Hypothalamus (tissue), 51 donors: ENCODE data around the gene ADORA2B.

Experiments used
- DNase-seq, 51 donors: peaks; one replicate each; lab custom pipeline; 2025; lab: John Stamatoyannopoulos, UW

ADORA2B gene

GRCh38 chr17:15952916-15953790 lies 8.2 kb downstream of the ADORA2B start:
- no peak for DNase-seq

- DNase-seq: no peak
These were observed 9.3 kb downstream of the ADORA2B start for GRCh38 chr17:15954222-15954621.

- no peak for DNase-seq
These were observed 11.0 kb downstream of the ADORA2B start for GRCh38 chr17:15955793-15956541.

- DNase-seq: no peak
These were observed 12.3 kb downstream of the ADORA2B start for GRCh38 chr17:15957206-15957605.

DNA sequence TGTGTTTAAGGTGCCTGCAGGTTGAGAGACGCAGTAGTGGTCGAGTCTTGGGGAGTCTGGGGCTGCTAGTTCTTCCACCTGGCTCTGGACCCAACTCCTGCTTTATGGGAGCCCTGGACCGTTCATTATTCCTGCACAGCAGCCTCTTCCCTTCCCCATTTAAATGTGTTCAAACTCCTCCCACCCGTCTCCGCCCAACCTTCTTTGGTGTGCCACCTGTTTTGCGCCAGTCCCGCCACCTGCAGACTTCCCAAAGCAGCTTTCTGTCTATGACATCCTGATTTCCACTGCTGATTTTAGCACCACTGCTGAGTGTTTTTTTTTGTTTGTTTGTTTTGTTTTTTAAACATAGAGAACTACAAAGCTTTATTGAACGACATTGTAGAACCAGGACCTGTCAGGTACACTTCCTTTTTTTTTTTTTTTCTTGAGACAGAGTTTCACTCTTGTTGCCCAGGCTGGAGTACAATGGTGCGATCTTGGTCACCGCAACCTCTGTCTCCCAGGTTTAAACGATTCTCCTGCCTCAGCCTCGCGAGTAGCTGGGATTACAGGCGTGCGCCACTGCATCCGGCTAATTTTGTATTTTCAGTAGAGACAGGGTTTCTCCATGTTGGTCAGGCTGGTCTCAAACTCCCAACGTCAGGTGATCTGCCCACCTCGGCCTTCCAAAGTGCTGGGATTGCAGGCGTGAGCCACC lies 12.8 kb downstream of the ADORA2B start:
- DNase-seq: no peak

DNA sequence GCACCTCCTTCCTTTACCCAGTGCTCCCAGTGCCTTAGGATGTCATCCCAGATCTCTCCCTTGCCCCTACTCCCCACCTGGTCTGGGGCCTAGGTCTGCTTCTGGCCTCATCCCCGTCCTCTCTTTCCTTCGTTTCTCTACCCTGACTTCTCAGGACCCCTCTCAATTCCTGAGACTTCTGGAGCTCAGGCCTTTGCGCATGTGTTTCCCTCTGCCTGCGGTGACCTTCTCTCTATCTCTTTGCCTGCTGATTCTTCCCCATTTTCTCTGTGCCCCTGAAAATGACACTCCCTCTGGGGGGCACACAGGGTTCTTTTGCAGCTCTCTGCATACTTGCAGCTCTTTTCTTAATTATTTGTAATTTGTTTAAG lies 13.5 kb downstream of the ADORA2B start:
- DNase-seq: no peak

GRCh38 chr17:15963670-15964110 lies 18.8 kb downstream of the ADORA2B start:
- no peak for DNase-seq

DNA sequence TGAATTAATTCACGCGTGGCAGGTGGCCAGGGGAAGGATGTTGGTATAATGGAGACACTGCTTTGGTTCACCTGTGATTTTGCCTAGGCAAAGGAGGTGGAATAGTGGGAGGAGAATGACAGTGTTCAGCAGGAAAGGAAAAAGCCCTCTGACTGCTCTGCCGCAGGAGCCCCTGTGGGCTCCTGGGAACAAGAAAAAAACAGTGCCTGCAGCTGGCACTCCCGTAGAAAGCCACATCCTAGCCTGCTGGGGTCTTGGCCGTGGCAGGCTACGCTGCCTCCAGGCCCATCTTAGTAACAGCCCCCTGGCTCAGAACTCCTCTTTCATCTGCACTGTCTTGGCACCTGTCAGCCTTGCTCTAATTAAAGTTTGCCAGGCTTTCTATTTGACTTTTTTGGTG lies 20.6 kb downstream of the ADORA2B start:
- peak in 3 of 51 donors; percentile 9 to 21 (median 10) for DNase-seq

GRCh38 chr17:15966183-15966878 lies 21.4 kb downstream of the ADORA2B start:
- DNase-seq: peak in 14 of 51 donors; percentile 23 to 65 (median 41)

DNA sequence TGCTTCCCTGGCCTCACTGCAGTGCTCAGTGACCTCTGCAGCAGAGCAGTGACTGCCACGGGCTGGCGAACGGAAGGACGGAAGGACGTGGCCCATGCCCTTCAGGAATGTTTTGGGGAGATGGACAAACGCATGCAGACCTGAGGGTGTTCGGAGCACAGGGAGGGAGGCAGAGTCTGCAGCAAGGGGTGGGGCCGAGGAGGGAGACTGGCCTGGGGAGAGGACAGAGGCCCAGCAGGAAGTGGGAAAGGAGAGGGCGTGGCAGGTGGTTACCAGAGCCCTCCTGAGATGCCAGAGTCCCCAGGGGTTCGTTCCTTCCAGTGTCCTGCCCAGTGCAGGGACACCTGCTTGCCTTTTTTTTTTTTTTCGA lies 21.9 kb downstream of the ADORA2B start:
- DNase-seq: peak in 1 of 51 donors; percentile 65

- DNase-seq: no peak
These were observed 22.9 kb downstream of the ADORA2B start for GRCh38 chr17:15967706-15968399.

GRCh38 chr17:15969463-15969862 lies 24.5 kb downstream of the ADORA2B start:
- DNase-seq: no peak

DNA sequence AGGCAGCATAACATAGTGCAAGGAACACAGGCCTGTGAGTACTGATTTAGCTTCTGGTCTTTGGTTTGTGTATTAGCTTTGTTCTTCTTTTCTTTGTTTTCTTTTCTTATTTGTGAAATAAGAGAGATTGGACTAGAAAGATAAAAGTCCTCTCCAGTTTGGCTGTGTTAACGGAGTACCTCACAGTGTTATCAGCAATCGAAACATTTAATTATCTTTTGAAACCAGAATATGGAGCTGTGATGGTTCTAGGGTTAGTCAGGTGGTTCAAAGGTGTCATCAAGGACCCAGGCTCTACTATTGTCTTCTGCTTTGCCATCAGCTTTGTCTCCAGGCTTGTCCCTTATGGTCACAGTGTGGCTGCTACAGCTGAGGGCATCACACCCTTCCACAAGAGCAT lies 25.6 kb downstream of the ADORA2B start:
- DNase-seq: no peak

GRCh38 chr17:15971098-15971678 lies 26.3 kb downstream of the ADORA2B start:
- DNase-seq: no peak

DNA sequence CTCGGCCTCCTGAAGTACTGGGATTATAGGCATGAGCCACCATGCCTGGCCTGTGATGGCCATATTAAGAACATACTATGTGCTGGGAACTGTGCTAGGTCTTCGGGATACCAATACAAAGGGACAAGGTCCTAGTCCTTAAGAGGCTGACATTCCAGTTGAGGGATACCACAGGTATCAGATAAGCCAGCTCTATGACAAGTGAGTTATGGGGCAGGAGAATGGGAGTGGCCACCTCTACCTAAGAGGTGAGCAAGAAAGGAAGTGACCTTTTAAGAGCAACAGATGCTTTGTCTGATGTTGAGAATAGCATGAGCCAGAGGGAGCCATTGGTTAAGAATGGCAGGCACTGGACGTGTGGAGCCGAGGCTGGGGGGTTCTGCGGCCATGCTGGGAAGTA lies 27.0 kb downstream of the ADORA2B start:
- no peak for DNase-seq

DNA sequence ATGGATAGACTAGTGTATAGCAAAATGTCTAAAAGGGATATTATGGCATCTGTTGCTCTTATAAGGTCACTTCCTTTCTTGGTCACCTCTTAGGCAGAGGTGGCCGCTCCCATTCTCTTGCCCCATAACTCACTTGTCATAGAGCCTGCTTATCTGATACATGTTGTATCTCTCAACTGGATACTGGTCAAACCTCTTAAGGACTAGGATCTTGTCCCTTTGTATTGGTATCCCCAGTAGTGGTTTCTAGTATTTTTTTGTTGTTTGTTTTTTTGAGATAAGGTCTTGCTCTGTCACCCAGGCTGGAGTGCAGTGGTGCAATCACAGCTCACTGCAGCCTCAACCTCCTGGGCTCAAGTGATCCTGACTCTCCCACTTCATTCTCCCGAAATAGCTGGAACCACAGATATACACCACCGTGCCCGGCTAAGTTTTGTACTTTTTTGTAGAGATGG lies 27.6 kb downstream of the ADORA2B start:
- DNase-seq: no peak

GRCh38 chr17:15973016-15973415 lies 28.1 kb downstream of the ADORA2B start:
- DNase-seq: no peak

DNA sequence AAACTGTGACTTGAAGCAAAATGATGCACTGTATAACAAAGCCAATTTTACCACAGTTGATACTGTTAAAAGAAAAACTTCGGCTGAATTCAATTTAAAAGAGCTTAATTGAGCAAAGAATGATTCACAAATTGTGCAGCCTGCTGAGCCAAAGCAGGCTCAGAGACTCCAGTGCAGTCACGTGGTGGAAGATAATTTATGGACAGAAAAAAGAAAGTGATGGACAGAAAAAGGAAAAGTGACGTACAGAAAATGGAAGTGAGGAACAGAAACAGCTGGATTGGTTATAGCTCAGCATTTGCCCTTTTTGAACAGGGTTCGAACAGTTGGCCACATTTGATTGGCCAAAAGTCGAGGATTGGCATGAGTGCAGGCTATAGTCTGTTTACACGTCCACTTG lies 28.9 kb downstream of the ADORA2B start:
- no peak for DNase-seq

GRCh38 chr17:15977894-15978293 lies 33.0 kb downstream of the ADORA2B start:
- no peak for DNase-seq

- no peak for DNase-seq
These were observed 33.7 kb downstream of the ADORA2B start for GRCh38 chr17:15978606-15979005.
